DMS153 treated with DMSO at 0.1 percent for 48 hours (cell line): ENCODE measurements around the gene STPG2.
"Not testable (repeated sequence)": the region's sequence is repeated elsewhere in the genome, so short reads cannot be mapped to it uniquely, and the experiment has no call there.

ENCODE experiments used
- DNase-seq: peaks from one replicate; lab custom pipeline; 2025; ENCODE audit not compliant: unreplicated experiment; lab: John Stamatoyannopoulos, UW

The STPG2 gene

GRCh38 chr4:97646997-97647396, 496.3 kb downstream of the STPG2 start:
- DNase-seq = no peak

- no peak for DNase-seq
These were observed 498.0 kb downstream of the STPG2 start for GRCh38 chr4:97645071-97645821.

- DNase-seq = no peak
These were observed 500.1 kb downstream of the STPG2 start for GRCh38 chr4:97643179-97643578.

GRCh38 chr4:97639961-97640360, 503.3 kb downstream of the STPG2 start:
- DNase-seq = no peak

- not testable (repeated sequence) for DNase-seq
These were observed 509.4 kb downstream of the STPG2 start for GRCh38 chr4:97633831-97634230.

- no peak for DNase-seq
These were observed 515.5 kb downstream of the STPG2 start for GRCh38 chr4:97627750-97628149.

GRCh38 chr4:97624204-97624603, 519.1 kb downstream of the STPG2 start:
- DNase-seq = no peak

GRCh38 chr4:97605932-97606331, 537.3 kb downstream of the STPG2 start:
- no peak for DNase-seq

GRCh38 chr4:97593248-97593647, 550.0 kb downstream of the STPG2 start:
- no peak for DNase-seq

GRCh38 chr4:97590266-97590665, 553.0 kb downstream of the STPG2 start:
- no peak for DNase-seq

- DNase-seq = no peak
These were observed 553.6 kb downstream of the STPG2 start for GRCh38 chr4:97589481-97590196.

- DNase-seq = no peak
These were observed 555.4 kb downstream of the STPG2 start for GRCh38 chr4:97587912-97588311.

GRCh38 chr4:97585274-97585673, 558.0 kb downstream of the STPG2 start:
- no peak for DNase-seq

- DNase-seq = no peak
These were observed 560.4 kb downstream of the STPG2 start for GRCh38 chr4:97582890-97583289.

- no peak for DNase-seq
These were observed 566.3 kb downstream of the STPG2 start for GRCh38 chr4:97577004-97577403.

GRCh38 chr4:97560009-97560408, 583.3 kb downstream of the STPG2 start:
- DNase-seq = no peak

- DNase-seq = no peak
These were observed 585.0 kb downstream of the STPG2 start for GRCh38 chr4:97558204-97558778.

GRCh38 chr4:97550637-97551036, 592.6 kb downstream of the STPG2 start:
- not testable (repeated sequence) for DNase-seq

GRCh38 chr4:97548943-97549583, 594.2 kb downstream of the STPG2 start:
- no peak for DNase-seq

GRCh38 chr4:97548186-97548585, 595.1 kb downstream of the STPG2 start:
- no peak for DNase-seq

- no peak for DNase-seq
These were observed 611.9 kb downstream of the STPG2 start for GRCh38 chr4:97531351-97531750.

- DNase-seq = no peak
These were observed 612.6 kb downstream of the STPG2 start for GRCh38 chr4:97530676-97531075.
